Naive B cell (primary cell): Measurements from ENCODE around the gene USP17L18. TPM values are rescaled to one million over a fixed set of nuclear protein-coding genes. Genes with fewer than 3 reads are reported as not detected.
"Not testable (repeated sequence)": the region's sequence is repeated elsewhere in the genome, so short reads cannot be mapped to it uniquely, and the experiment has no call there.

Source experiments
- ATAC-seq, 2 donors: fragments of 150-1000 bp; cut with Tn5 transposase; 2 replicates each; pipeline ENCODE4 v1.10.0; 2021; ENCODE audit warnings: low read depth in 2 of 2, mild to moderate bottlenecking in 2 of 2, moderate library complexity in 2 of 2
- DNase-seq: peaks from one replicate; pipeline ENCODE4 v3.0.0; 2022
- H3K27ac Mint-ChIP-seq, 6 donors: one replicate each; pipeline ENCODE4 v1.8.0; 2020 to 2022; ENCODE audit warnings: mild to moderate bottlenecking in 6 of 6, mixed read lengths in 6 of 6, moderate library complexity in 5 of 6, inconsistent platforms in 2 of 6
- H3K27me3 Mint-ChIP-seq, 3 donors: one replicate each; pipeline ENCODE4 v1.8.0; 2021 to 2022; ENCODE audit warnings: mixed read lengths in 3 of 3, mild to moderate bottlenecking in 1 of 3
- H3K36me3 Mint-ChIP-seq, 2 donors: one replicate each; pipeline ENCODE4 v1.8.0; 2020 to 2022; ENCODE audit warnings: mixed read lengths in 2 of 2, inconsistent platforms in 1 of 2, mild to moderate bottlenecking in 1 of 2
- H3K4me1 Mint-ChIP-seq, 3 donors: one replicate each; pipeline ENCODE4 v1.8.0; 2020 to 2022; ENCODE audit warnings: mixed read lengths in 3 of 3, inconsistent platforms in 1 of 3, mild to moderate bottlenecking in 1 of 3, moderate library complexity in 1 of 3
- H3K4me3 Mint-ChIP-seq, 8 donors: one replicate each; pipeline ENCODE4 v1.8.0; 2020 to 2022; ENCODE audit warnings: mild to moderate bottlenecking in 8 of 8, mixed read lengths in 8 of 8, moderate library complexity in 8 of 8, inconsistent platforms in 2 of 8
- H3K9me3 Mint-ChIP-seq, 7 donors: one replicate each; pipeline ENCODE4 v1.8.0; 2020 to 2022; ENCODE audit warnings: mixed read lengths in 7 of 7, mild to moderate bottlenecking in 5 of 7, inconsistent platforms in 2 of 7, moderate library complexity in 1 of 7
- polyA plus RNA-seq, 6 donors: library from polyadenylated mRNA; unstranded; fragments of 300-500 nt; fragmentation: Illumina TruSeq; gene quantifications; one replicate each; pipeline ENCODE4 v1.2.3, GENCODE V29; 2021; ENCODE audit warnings: low read depth in 6 of 6

Gene USP17L18
- not detected for polyA plus RNA-seq

- not testable (repeated sequence) for H3K27ac Mint-ChIP-seq, DNase-seq, ATAC-seq, H3K27me3 Mint-ChIP-seq, H3K36me3 Mint-ChIP-seq, H3K4me1 Mint-ChIP-seq, H3K4me3 Mint-ChIP-seq, H3K9me3 Mint-ChIP-seq
Observed at GRCh38 chr4:9247953-9248680, at the start of gene USP17L18. Gene USP17L18 (plus strand): TSS chr4:9248630. CDS start chr4:9248630, 0 bp downstream.

- not testable (repeated sequence) for H3K4me3 Mint-ChIP-seq, H3K27ac Mint-ChIP-seq, H3K4me1 Mint-ChIP-seq, ATAC-seq, DNase-seq, H3K27me3 Mint-ChIP-seq, H3K9me3 Mint-ChIP-seq, H3K36me3 Mint-ChIP-seq
Observed at GRCh38 chr4:9210357-9210756, 38.1 kb upstream of the USP17L18 start, which contains the start of gene USP17L10. Gene USP17L10 (plus strand): TSS chr4:9210657. CDS start chr4:9210657, 0 bp downstream.

GRCh38 chr4:9214701-9215100 lies 33.7 kb upstream of the USP17L18 start:
- H3K4me3 Mint-ChIP-seq, H3K4me1 Mint-ChIP-seq, H3K27me3 Mint-ChIP-seq, H3K36me3 Mint-ChIP-seq, H3K9me3 Mint-ChIP-seq, DNase-seq, ATAC-seq, H3K27ac Mint-ChIP-seq: not testable (repeated sequence)

GRCh38 chr4:9215105-9215504 lies 33.3 kb upstream of the USP17L18 start, which contains the start of gene USP17L11:
Gene USP17L11 (plus strand): TSS chr4:9215405. CDS start chr4:9215405, 0 bp downstream.
- not testable (repeated sequence) for H3K27me3 Mint-ChIP-seq, H3K9me3 Mint-ChIP-seq, H3K27ac Mint-ChIP-seq, H3K36me3 Mint-ChIP-seq, H3K4me1 Mint-ChIP-seq, DNase-seq, ATAC-seq, H3K4me3 Mint-ChIP-seq

GRCh38 chr4:9219852-9220251 lies 28.6 kb upstream of the USP17L18 start, which contains the start of gene USP17L12:
Gene USP17L12 (plus strand): TSS chr4:9220152. CDS start chr4:9220152, 0 bp downstream.
- not testable (repeated sequence) for H3K4me1 Mint-ChIP-seq, H3K36me3 Mint-ChIP-seq, DNase-seq, H3K4me3 Mint-ChIP-seq, H3K9me3 Mint-ChIP-seq, H3K27ac Mint-ChIP-seq, ATAC-seq, H3K27me3 Mint-ChIP-seq

- H3K27ac Mint-ChIP-seq, H3K4me1 Mint-ChIP-seq, ATAC-seq, H3K9me3 Mint-ChIP-seq, DNase-seq, H3K4me3 Mint-ChIP-seq, H3K27me3 Mint-ChIP-seq, H3K36me3 Mint-ChIP-seq: not testable (repeated sequence)
Observed at GRCh38 chr4:9224596-9224995, 23.8 kb upstream of the USP17L18 start, which contains the start of gene USP17L13. Gene USP17L13 (plus strand): TSS chr4:9224896. CDS start chr4:9224896, 0 bp downstream.

- not testable (repeated sequence) for H3K4me3 Mint-ChIP-seq, DNase-seq, ATAC-seq, H3K4me1 Mint-ChIP-seq, H3K27me3 Mint-ChIP-seq, H3K36me3 Mint-ChIP-seq, H3K27ac Mint-ChIP-seq, H3K9me3 Mint-ChIP-seq
Observed at GRCh38 chr4:9230249-9230648, 18.2 kb upstream of the USP17L18 start.

- DNase-seq, H3K4me3 Mint-ChIP-seq, H3K27me3 Mint-ChIP-seq, H3K4me1 Mint-ChIP-seq, H3K27ac Mint-ChIP-seq, H3K36me3 Mint-ChIP-seq, ATAC-seq, H3K9me3 Mint-ChIP-seq: not testable (repeated sequence)
Observed at GRCh38 chr4:9234085-9234484, 14.3 kb upstream of the USP17L18 start, which contains the start of gene USP17L15. Gene USP17L15 (plus strand): TSS chr4:9234385. CDS start chr4:9234385, 0 bp downstream.

- DNase-seq, ATAC-seq, H3K27me3 Mint-ChIP-seq, H3K9me3 Mint-ChIP-seq, H3K27ac Mint-ChIP-seq, H3K36me3 Mint-ChIP-seq, H3K4me3 Mint-ChIP-seq, H3K4me1 Mint-ChIP-seq: not testable (repeated sequence)
Observed at GRCh38 chr4:9238461-9238860, 10.0 kb upstream of the USP17L18 start.

- not testable (repeated sequence) for H3K36me3 Mint-ChIP-seq, H3K4me3 Mint-ChIP-seq, H3K9me3 Mint-ChIP-seq, ATAC-seq, H3K4me1 Mint-ChIP-seq, H3K27me3 Mint-ChIP-seq, DNase-seq, H3K27ac Mint-ChIP-seq
Observed at GRCh38 chr4:9243579-9243978, 4.9 kb upstream of the USP17L18 start, which contains the start of gene USP17L17. Gene USP17L17 (plus strand): TSS chr4:9243879. CDS start chr4:9243879, 0 bp downstream.

GRCh38 chr4:9253078-9253477 lies 4.6 kb downstream of the USP17L18 start, which contains the start of gene USP17L19:
Gene USP17L19 (plus strand): TSS chr4:9253378. CDS start chr4:9253378, 0 bp downstream.
- DNase-seq, H3K36me3 Mint-ChIP-seq, H3K9me3 Mint-ChIP-seq, H3K4me3 Mint-ChIP-seq, ATAC-seq, H3K4me1 Mint-ChIP-seq, H3K27ac Mint-ChIP-seq, H3K27me3 Mint-ChIP-seq: not testable (repeated sequence)

GRCh38 chr4:9257824-9258223 lies 9.4 kb downstream of the USP17L18 start, which contains the start of gene USP17L20:
Gene USP17L20 (plus strand): TSS chr4:9258124. CDS start chr4:9258124, 0 bp downstream.
- H3K4me1 Mint-ChIP-seq, DNase-seq, ATAC-seq, H3K27ac Mint-ChIP-seq, H3K4me3 Mint-ChIP-seq, H3K9me3 Mint-ChIP-seq, H3K27me3 Mint-ChIP-seq, H3K36me3 Mint-ChIP-seq: not testable (repeated sequence)

- H3K36me3 Mint-ChIP-seq, H3K27me3 Mint-ChIP-seq, DNase-seq, H3K27ac Mint-ChIP-seq, H3K9me3 Mint-ChIP-seq, ATAC-seq, H3K4me1 Mint-ChIP-seq, H3K4me3 Mint-ChIP-seq: not testable (repeated sequence)
Observed at GRCh38 chr4:9262572-9262971, 14.1 kb downstream of the USP17L18 start, which contains the start of gene USP17L21. Gene USP17L21 (plus strand): TSS chr4:9262872. CDS start chr4:9262872, 0 bp downstream.

GRCh38 chr4:9267319-9267718 lies 18.9 kb downstream of the USP17L18 start, which contains the start of gene USP17L22:
Gene USP17L22 (plus strand): TSS chr4:9267619. CDS start chr4:9267619, 0 bp downstream.
- not testable (repeated sequence) for H3K9me3 Mint-ChIP-seq, H3K36me3 Mint-ChIP-seq, DNase-seq, H3K4me3 Mint-ChIP-seq, ATAC-seq, H3K27me3 Mint-ChIP-seq, H3K27ac Mint-ChIP-seq, H3K4me1 Mint-ChIP-seq
